ENCODE measurements around the gene ADCK1.

DNA sequence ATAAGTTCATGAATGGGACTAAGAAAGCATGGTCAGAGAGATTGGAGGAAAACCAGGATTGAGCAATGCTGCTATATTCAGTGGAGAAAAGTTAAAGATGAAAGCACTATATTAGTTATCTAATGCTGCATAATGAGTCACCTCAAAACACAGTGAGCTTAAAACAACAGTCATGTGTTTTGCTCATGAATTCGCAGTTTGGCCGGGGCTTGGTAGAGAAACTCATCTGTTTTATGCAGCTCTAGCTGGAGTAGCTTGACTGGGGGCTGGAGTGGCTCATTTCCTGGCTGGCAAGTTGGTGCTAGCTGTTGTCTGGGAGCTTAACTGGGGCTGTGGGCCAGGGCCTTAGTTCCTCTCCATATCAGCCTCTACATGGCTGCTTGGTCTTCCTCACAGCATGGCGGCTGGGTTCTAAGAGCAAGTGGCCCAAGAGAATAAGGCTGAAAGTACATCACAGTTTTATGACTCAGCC lies 90.1 kb downstream of the ADCK1 start:
- TF ChIP-seq GATA2 (IDR thresholded peaks at IDR 0.05; ENCODE audit: low read depth, low read length) (no peak), GATA3 (IDR thresholded peaks at IDR 0.05; ENCODE audit: low read depth, low read length) (no peak)
